HL-60/S4 treated with retinoic acid at 250 ng/mL for 4 days and 3 days (cell line): ENCODE data around the gene SLC25A42.

Experiments
- in situ Hi-C: fragments of 300-500 bp; cut with MboI; formaldehyde crosslinking; loops from 2 replicates; pipeline ENCODE4 v1.7.0; 2022; ENCODE audit warnings: low sequenced_read_pairs

SLC25A42 gene

DNA sequence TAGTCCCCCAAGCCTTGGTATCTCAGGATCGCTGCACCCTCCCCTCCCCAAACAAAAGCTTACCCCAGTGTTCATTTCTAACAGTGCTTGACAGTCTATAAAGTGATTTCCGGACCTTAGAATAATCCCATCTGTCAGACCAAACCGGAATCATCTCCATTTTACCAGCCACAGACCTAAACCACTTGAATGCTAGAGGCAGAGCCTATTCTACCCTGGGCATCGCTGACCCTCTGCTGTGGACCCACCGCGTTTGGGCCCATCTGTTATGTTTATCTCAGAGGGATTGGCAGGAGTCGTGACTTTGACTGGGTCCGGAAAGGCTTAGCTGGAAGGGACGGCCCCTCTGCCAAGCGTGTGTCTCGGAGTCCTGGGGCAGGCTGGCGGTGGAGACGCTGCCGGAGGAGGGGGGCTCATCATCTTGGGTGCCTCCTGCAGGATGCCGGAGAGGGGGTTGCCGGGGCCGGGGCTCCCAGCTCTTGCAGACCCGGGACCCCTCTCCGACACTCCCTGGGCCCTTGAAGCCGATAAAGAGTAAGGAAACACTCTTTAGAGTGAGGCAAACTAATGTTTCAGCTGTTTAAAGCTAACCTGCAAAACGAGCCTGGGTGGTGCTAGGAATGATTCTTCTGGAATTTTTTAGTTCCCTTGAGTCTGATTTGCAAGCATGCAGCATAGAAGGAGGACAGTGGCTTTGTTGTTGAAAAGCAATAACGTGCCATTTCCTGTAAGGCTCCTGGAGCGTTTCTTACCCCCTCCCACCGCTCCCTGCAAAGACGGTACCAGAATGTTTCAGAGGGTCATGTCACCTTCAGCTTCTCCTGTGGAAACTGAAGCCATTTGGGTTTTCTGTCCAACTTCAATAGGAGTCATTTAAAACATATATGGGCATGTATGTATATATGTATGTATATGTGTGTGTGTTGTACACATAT lies 1.3 kb downstream of the SLC25A42 start:
- in situ Hi-C loops, result no loop called here

DNA sequence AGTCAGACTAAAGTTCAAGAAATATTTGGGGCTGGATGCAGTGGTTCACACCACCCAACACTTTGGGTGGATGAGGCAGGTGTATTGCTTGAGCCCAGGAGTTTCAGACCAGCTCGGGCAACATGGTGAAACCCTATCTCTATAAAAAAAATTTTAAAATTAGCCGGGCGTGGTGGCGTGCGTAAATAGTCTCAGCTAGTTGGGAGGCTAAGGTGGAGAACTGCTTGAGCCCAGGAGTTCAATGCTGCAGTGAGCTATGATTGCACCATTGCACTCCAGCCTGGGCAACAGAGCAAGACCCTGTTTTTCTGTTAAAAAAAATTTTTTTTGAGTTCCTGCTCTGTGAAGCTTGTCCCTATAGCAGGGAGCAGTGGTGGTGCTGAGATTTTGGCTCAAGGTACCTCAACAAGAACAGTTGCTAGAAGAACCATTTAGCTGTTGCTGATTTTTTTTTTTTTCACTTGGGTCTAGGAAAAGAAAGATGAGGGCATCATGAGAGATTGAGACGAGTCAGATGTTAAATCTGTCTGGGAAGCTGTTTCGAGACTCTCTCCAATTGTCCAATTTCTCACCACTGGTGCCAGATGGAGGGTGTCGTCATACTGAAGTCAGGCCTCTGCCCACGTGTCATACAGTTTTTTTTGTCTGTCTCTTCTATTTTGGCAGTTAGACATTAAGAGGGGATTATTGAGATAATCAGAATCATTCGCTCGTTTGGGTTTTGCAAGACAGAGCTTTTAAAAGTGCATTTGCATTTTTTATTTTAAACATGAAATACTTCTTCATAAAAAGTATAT lies 3.7 kb downstream of the SLC25A42 start:
- in situ Hi-C loops, result no loop called here

DNA sequence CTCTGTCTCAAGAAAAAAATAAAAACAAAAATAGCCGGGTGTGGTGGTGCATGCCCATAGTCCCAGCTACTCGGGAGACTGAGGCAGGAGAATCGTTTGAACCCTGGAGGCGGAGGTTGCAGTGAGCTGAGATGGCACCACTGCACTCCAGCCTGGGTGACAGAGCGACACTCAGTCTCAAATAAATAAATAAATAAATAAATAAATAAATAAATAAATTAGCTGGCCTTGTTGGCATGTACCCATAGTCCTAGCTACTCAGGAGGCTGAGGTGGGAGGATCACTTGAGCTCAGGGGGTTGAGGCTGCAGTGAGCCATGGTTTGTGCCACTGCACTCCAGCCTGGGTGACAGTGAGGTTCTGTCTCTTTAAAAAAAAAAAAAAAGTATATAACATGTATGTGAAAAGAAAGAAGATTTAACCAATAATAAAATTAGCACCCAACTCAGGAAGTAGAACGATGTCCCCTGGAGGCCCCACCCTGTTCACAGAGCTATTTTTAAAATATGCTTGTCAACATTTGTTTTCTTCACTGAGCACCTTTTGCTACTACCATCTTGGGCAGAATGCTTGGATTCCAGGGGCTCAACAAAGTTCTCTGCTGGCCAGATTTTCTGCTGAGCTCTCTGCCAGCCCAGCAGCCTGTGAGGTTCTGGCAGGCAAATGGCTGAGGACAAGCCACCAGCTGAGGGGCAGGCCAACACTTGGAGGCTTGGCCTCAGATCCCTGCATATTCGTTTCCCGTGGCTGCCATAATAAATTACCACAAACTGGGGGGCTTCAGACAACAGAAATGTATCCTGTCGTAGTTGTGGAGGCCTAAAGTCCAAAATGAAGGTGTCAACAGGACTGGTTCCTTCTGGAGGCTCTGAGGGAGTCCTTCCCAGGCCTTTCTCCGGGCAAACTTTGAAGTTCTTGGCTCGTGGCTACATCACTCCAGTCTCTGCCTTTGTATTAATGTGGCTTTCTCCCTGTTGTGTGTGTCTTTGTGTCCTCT lies 5.2 kb downstream of the SLC25A42 start:
- in situ Hi-C loops, result no loop called here

DNA sequence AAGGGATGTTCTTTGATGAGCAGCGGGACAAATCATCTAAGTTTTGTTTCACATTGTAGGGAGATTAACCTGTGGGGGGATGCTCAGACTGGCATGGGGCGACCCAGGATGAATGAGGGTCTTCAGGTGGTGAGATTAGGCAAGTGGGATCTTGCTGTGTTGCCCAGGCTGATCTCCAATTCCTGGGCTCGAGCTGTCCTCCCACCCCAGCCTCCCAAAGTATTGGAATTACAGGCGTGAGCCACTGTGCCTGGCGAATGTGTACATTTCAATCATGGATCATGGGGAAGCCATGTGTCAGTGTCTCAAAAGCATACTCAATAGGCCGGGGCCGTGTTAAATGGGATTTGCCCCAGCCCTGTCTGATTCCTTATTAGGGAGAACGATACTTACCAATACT lies 8.1 kb downstream of the SLC25A42 start:
- in situ Hi-C loops, result no loop called here

DNA sequence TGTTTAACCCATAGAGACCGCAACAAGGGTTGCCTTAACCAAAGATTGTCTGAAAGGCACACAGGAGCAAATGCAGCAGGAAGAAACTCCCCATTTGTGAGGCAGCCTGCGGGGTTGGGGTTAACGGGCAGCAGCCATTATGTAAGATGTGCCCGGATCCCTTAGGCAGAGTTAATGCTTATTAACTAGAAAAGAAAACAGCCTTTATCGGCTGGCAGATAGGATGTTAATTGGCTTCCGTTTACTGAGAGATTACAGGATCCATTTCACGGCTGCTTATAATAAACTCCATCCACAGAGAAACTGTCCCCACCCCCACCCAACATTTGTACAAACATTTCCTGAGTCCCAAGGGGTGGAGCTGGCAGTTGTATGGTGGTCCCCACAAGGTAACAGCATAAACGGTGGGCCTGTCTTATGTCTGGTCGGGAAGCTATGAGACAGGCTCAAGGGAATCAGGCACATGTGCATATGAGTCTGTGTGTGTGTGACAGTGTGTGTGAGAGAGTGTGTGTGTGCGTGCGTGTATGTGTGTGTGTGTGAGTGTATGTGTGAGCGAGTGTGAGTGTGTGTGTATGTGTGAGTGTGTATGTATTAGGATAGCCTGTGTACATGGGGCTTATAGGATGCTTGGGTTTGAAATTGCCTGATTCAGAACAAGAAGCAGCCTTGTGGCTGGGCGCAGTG lies 10.5 kb downstream of the SLC25A42 start:
- in situ Hi-C loops, result no loop called here

- in situ Hi-C loops, result no loop called here
Observed at GRCh38 chr19:19075126-19075525, 11.3 kb downstream of the SLC25A42 start.

GRCh38 chr19:19076476-19076875 lies 12.7 kb downstream of the SLC25A42 start:
- in situ Hi-C loops, result no loop called here

DNA sequence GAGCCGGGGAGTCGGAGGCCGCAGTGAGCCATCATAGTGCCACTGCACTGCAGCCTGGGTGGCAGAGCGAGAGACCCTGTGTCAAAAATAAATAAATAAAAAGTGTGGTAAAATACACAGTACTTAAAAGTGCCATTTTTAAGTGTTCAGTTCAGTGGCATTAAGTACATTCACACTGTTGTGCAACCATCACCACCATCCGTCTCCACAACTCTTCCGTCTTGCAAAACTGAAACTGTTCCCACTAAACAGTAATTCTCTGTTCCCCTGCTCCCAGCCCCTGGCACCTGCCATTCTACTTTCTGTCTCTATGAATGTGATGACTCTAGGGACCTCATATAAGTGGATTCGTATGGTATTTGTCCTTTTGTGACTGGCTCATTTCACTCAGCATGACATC lies 13.3 kb downstream of the SLC25A42 start:
- in situ Hi-C loops, result no loop called here

GRCh38 chr19:19078801-19079200 lies 15.0 kb downstream of the SLC25A42 start:
- in situ Hi-C loops, result no loop called here

DNA sequence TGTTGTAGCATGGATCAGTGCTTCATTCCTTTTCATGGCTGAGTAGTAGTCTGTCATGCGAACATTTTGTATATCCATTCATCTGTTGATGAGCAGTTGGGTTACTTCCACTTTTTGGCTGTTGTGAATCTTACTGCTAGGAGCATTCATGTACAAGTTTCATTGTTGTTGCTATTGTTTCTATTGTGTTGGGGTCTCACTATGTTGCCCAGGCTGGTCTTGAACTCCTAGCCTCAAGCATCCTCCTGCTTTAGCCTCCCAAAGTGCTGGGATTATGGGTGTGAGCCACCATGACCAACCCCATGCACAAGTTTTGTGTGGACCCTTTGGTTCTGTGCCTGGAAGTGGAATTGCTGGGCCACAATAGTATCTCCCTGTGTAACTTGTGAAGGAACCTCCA lies 15.8 kb downstream of the SLC25A42 start:
- in situ Hi-C loops, result no loop called here

DNA sequence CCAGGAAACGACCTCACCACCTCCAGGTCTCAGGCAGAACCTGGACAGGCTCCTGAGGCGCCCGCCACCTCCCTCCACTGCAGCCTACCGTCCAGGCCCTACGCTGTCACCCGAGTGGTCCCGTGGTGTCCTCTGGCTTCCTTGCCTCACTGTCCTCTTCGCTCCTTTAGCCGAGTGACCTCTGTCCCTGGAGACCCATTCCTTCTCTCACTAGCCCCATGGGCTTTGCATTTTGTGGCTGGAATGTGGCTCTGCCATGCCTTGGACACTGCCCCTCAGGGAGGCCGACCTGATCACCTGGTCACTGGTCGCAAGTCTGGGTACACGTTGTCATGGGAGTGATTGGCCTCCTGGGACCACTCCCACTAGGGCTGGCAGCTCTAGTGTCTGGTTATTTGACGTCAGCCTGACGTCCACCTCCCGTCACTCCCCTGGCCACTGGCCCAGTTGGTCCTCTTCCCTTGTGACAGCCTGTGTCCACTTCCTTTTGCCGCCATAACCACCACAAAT lies 17.9 kb downstream of the SLC25A42 start:
- in situ Hi-C loops, result no loop called here

GRCh38 chr19:19083413-19084178 lies 19.8 kb downstream of the SLC25A42 start:
- in situ Hi-C loops, result no loop called here

DNA sequence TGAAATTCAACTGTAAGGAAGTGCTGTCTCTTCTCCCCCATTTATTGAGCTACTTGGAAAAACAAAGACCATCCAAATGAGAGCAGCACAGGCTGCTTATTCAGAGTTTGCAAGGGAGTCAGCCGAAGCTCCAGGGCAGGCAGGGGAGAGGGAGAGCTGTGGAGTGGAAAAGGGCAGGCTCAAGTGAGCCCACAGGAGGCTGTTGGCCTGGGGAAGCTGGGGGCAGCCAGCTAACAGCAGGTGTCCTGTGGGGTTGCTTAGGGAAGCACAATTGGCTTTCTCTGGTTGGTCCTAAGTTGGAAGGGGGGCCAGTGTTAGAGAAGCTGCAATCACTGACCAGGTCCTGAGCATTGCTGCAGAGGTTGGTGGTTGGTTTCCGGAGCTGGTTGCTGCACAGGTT lies 23.9 kb downstream of the SLC25A42 start:
- in situ Hi-C loops, result no loop called here

DNA sequence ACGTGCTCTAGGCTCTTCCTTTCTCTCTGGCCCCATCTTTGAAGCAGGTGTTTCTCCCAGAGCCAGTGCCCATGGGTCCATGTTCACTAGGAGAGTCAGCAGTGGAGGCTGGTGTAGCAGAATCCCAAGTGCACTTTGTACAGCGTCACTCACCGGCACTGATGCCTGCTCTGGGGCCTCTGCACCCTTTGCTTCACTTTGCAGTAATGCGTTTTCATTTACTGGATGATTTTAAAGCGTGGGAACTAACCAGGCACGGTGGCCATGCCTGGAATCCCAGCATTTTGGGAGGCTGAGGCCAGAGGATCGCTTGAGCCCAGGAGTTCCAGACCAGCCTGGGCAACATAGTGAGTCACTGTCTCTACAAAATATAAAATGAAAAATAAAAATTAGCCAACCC lies 30.7 kb downstream of the SLC25A42 start:
- in situ Hi-C loops, result no loop called here

DNA sequence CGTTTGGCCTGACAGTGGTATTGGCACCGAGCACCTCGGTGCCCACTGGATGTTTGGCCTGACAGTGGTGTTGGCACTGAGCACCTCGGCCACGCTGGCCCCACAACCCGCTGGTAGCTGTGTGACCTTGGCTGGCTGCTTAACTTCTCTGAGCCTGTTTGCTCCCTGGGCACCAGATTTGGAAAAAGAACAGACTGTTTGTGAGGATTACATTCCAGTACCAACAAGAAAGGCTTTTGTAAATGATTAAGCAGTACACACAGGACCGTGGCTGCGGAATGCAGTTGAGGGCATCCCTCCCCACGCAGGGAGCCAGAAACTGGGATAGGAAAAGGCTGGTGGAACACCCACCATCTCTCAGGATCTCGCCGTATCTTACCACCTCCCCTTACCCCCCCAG lies 31.9 kb downstream of the SLC25A42 start:
- in situ Hi-C loops, result no loop called here

DNA sequence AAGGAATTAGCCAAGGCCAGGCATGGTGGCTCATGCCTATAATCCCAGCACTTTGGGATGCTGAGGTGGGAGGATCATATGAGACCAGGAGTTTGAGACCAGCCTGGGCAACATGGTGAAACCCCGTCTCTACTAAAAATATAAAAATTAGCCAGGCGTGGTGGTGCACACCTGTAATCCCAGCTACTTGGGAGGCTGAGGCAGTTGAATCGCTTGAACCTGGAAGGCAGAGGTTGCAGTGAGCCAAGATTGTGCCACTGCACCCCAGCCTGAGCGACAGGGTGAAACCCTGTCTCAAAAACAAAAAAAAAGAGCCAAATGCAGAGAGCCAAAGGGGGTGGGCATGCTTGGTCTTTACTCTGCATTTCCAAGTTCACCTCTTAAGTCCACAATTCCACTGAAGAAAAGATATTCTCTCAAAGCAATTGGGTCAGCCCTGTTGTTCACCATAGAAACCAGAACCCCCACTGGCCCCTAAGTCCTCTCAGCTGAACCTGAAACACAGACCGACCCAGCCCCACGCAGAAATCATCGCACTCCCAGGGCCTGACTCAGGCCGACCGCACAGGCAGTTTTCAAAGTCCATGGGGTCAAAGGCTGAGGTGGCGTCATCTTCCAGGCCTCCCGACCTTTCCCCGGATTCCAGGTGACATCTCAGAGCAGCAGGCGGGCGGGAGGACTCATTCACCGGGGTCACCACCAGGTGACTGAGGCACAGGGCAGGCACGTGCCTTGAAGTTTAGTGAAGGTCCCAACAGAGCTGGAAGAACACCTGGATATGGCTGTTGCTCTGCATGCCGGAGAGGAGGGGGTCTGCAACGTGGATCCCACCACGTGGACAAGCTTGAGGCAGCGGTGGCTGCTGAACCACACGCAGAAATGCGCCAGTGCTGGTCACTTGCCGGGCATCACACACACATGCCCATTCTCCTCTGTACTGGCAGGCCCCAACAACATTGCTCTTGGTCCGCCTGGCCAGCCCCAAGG lies 33.1 kb downstream of the SLC25A42 start:
- in situ Hi-C loops, result no loop called here

GRCh38 chr19:19098084-19098702 lies 34.4 kb downstream of the SLC25A42 start:
- in situ Hi-C loops, result no loop called here
